Forelimb muscle (tissue), 1 donor: ENCODE data around the gene LRMDA. TPM values are rescaled to one million over a fixed set of nuclear protein-coding genes. Genes with fewer than 3 reads are reported as not detected.

Experiments
- DNase-seq: peaks from one replicate; pipeline ENCODE4 v3.0.0-alpha.2; 2013; ENCODE audit warnings: low read depth
- polyA plus RNA-seq: library from polyadenylated mRNA; unstranded; fragments of 120-200 nt; gene quantifications from one replicate; pipeline ENCODE4 v1.2.1, GENCODE V29; 2013; ENCODE audit not compliant: insufficient read length

The LRMDA gene
- polyA plus RNA-seq, 1 donor, result 5.1 TPM

GRCh38 chr10:75911426-75911825 is 480.0 kb downstream of the LRMDA start:
- no peak for DNase-seq

- no peak for DNase-seq
These were observed 485.5 kb downstream of the LRMDA start for GRCh38 chr10:75916906-75917305.

- DNase-seq, result no peak
These were observed 488.5 kb downstream of the LRMDA start for GRCh38 chr10:75919913-75920312.

GRCh38 chr10:75922435-75922834 is 491.0 kb downstream of the LRMDA start:
- DNase-seq, result no peak

GRCh38 chr10:75924309-75924902 is 493.0 kb downstream of the LRMDA start:
- no peak for DNase-seq

- DNase-seq, result no peak
These were observed 494.6 kb downstream of the LRMDA start for GRCh38 chr10:75925999-75926398.

- no peak for DNase-seq
These were observed 495.3 kb downstream of the LRMDA start for GRCh38 chr10:75926763-75927162.

GRCh38 chr10:75928231-75928630 is 496.8 kb downstream of the LRMDA start:
- no peak for DNase-seq

- no peak for DNase-seq
These were observed 498.3 kb downstream of the LRMDA start for GRCh38 chr10:75929630-75930161.

- DNase-seq, result no peak
These were observed 501.5 kb downstream of the LRMDA start for GRCh38 chr10:75932921-75933320.

GRCh38 chr10:75935240-75935639 is 503.8 kb downstream of the LRMDA start:
- DNase-seq, result no peak

- DNase-seq, result no peak
These were observed 504.4 kb downstream of the LRMDA start for GRCh38 chr10:75935650-75936400.

GRCh38 chr10:75936841-75937240 is 505.4 kb downstream of the LRMDA start:
- DNase-seq, result no peak

GRCh38 chr10:75937823-75938222 is 506.4 kb downstream of the LRMDA start:
- no peak for DNase-seq

- no peak for DNase-seq
These were observed 507.1 kb downstream of the LRMDA start for GRCh38 chr10:75938380-75939122.

GRCh38 chr10:75939541-75939940 is 508.1 kb downstream of the LRMDA start:
- no peak for DNase-seq

- no peak for DNase-seq
These were observed 509.3 kb downstream of the LRMDA start for GRCh38 chr10:75940742-75941141.

- DNase-seq, result no peak
These were observed 509.9 kb downstream of the LRMDA start for GRCh38 chr10:75941223-75941801.

- DNase-seq, result no peak
These were observed 512.6 kb downstream of the LRMDA start for GRCh38 chr10:75944061-75944460.

GRCh38 chr10:75948583-75948982 is 517.2 kb downstream of the LRMDA start:
- no peak for DNase-seq

GRCh38 chr10:75950307-75950706 is 518.9 kb downstream of the LRMDA start:
- DNase-seq, result no peak

GRCh38 chr10:75950997-75951589 is 519.7 kb downstream of the LRMDA start:
- DNase-seq, result no peak
